HEK293 (cell line): ENCODE results near the gene SLC1A6.
A peak's percentile ranks its signal among the peaks of the same experiment; 100 is the strongest.
"Not testable (repeated sequence)": the region's sequence is repeated elsewhere in the genome, so short reads cannot be mapped to it uniquely, and the experiment has no call there.

Experiments used
- CTCF ChIA-PET: fragments of 350-600 bp; formaldehyde crosslinking; extraction: SDS; loops from one replicate; lab custom pipeline; 2021; ENCODE audit warnings: antibody characterized with exemption; lab: Yijun Ruan, JAX
- POLR2A ChIA-PET: fragments of 300-600 bp; formaldehyde crosslinking; extraction: SDS; loops from one replicate; lab custom pipeline; 2020; ENCODE audit warnings: antibody characterized with exemption, inconsistent platforms; lab: Yijun Ruan, JAX
- H3K27ac ChIP-seq: fragments of 200-500 bp; sonication (Bioruptor generic); 2 replicates; pipeline ENCODE4 v1.5.1; 2014; ENCODE audit warnings: low read depth, low read length, control low read depth, inconsistent platforms; ENCODE audit errors: extremely low read depth
- H3K36me3 ChIP-seq, 2 experiments: fragments of 200-500 bp in 1 of 2; sonication (Bioruptor generic) in 1 of 2; 1 replicate in 1 of 2; 2 replicates in 1 of 2; pipeline ENCODE4 v1.5.1; 2014 to 2017; ENCODE audit warnings: inconsistent platforms in 2 of 2, low read length in 2 of 2; ENCODE audit not compliant: control insufficient read depth in 2 of 2, insufficient read depth in 1 of 2
- H3K4me1 ChIP-seq: fragments of 200-500 bp; sonication (Bioruptor generic); 2 replicates; pipeline ENCODE4 v1.5.1; 2014; ENCODE audit warnings: mild to moderate bottlenecking, low read length, inconsistent platforms; ENCODE audit not compliant: control insufficient read depth, insufficient read depth
- H3K4me3 ChIP-seq: 2 replicates; pipeline ENCODE4 v1.5.1; 2011; ENCODE audit warnings: low read depth, mild to moderate bottlenecking, control low read depth, low read length, moderate library complexity
- H3K9me3 ChIP-seq: fragments of 200-500 bp; sonication (Bioruptor generic); 2 replicates; pipeline ENCODE4 v1.5.1; 2014; ENCODE audit warnings: low read depth, low read length, inconsistent platforms; ENCODE audit not compliant: control insufficient read depth, insufficient read depth
- KLF10 ChIP-seq: fragments of 450-650 bp; IDR thresholded peaks from 2 replicates; pipeline ENCODE4 v1.5.1; 2018; ENCODE audit warnings: missing biosample characterization, mild to moderate bottlenecking, missing genetic modification characterization
- KLF7 ChIP-seq: fragments of 450-650 bp; formaldehyde crosslinking; IDR thresholded peaks from 2 replicates; pipeline ENCODE4 v1.5.1; 2016; ENCODE audit warnings: missing biosample characterization, missing genetic modification characterization, borderline replicate concordance
- REST ChIP-seq: fragments of 450-650 bp; formaldehyde crosslinking; IDR thresholded peaks from 2 replicates; pipeline ENCODE4 v1.5.1; 2016; ENCODE audit warnings: missing biosample characterization, missing genetic modification characterization
- SALL2 ChIP-seq: fragments of 450-650 bp; formaldehyde crosslinking; IDR thresholded peaks from 2 replicates; pipeline ENCODE4 v1.5.0; 2017; ENCODE audit warnings: missing biosample characterization, mild to moderate bottlenecking, missing genetic modification characterization, borderline replicate concordance
- SP2 ChIP-seq: fragments of 450-650 bp; formaldehyde crosslinking; IDR thresholded peaks from 2 replicates; pipeline ENCODE4 v1.5.1; 2016; ENCODE audit warnings: missing biosample characterization, missing genetic modification characterization
- YY1 ChIP-seq: fragments of 450-650 bp; formaldehyde crosslinking; IDR thresholded peaks from 2 replicates; pipeline ENCODE4 v1.5.1; 2018; ENCODE audit warnings: missing biosample characterization, missing genetic modification characterization
- ZBTB11 ChIP-seq: fragments of 450-650 bp; formaldehyde crosslinking; conservative IDR thresholded peaks from 2 replicates; pipeline ENCODE4 v1.5.1; 2016; ENCODE audit warnings: low read depth, missing biosample characterization, missing genetic modification characterization
- ZEB2 ChIP-seq: fragments of 450-650 bp; formaldehyde crosslinking; IDR thresholded peaks from 2 replicates; pipeline ENCODE4 v1.5.1; 2016; ENCODE audit warnings: missing biosample characterization, missing genetic modification characterization
- ZNF223 ChIP-seq: fragments of 450-650 bp; formaldehyde crosslinking; IDR thresholded peaks from 2 replicates; pipeline ENCODE4 v1.5.1; 2016; ENCODE audit warnings: missing biosample characterization, missing genetic modification characterization
- ZNF350 ChIP-seq: fragments of 450-650 bp; formaldehyde crosslinking; IDR thresholded peaks from 2 replicates; pipeline ENCODE4 v1.5.0; 2017; ENCODE audit warnings: missing biosample characterization, mild to moderate bottlenecking, missing genetic modification characterization
- ZNF37A ChIP-seq: fragments of 450-650 bp; IDR thresholded peaks from 2 replicates; pipeline ENCODE4 v1.5.1; 2018; ENCODE audit warnings: missing biosample characterization, missing genetic modification characterization
- ZNF404 ChIP-seq: fragments of 450-650 bp; formaldehyde crosslinking; IDR thresholded peaks from 2 replicates; pipeline ENCODE4 v1.5.1; 2017; ENCODE audit warnings: missing biosample characterization, missing genetic modification characterization
- ZNF558 ChIP-seq: fragments of 450-650 bp; formaldehyde crosslinking; IDR thresholded peaks from 2 replicates; pipeline ENCODE4 v1.5.1; 2016; ENCODE audit warnings: missing biosample characterization, missing genetic modification characterization
- ZNF707 ChIP-seq: fragments of 450-650 bp; formaldehyde crosslinking; IDR thresholded peaks from 2 replicates; pipeline ENCODE4 v1.5.1; 2016; ENCODE audit warnings: missing biosample characterization, missing genetic modification characterization
- ZNF792 ChIP-seq: fragments of 450-650 bp; formaldehyde crosslinking; IDR thresholded peaks from 2 replicates; pipeline ENCODE4 v1.5.1; 2016; ENCODE audit warnings: missing biosample characterization, missing genetic modification characterization
- ZNF843 ChIP-seq: fragments of 450-650 bp; formaldehyde crosslinking; IDR thresholded peaks from 2 replicates; pipeline ENCODE4 v1.5.1; 2016; ENCODE audit warnings: missing biosample characterization, missing genetic modification characterization
- ZSCAN18 ChIP-seq: fragments of 450-650 bp; formaldehyde crosslinking; IDR thresholded peaks from 2 replicates; pipeline ENCODE4 v1.5.1; 2016; ENCODE audit warnings: missing biosample characterization, missing genetic modification characterization
- ZSCAN23 ChIP-seq: fragments of 450-650 bp; formaldehyde crosslinking; IDR thresholded peaks from 2 replicates; pipeline ENCODE4 v1.5.1; 2016; ENCODE audit warnings: missing biosample characterization, missing genetic modification characterization

Gene SLC1A6

GRCh38 chr19:15021286-15022007 lies 41.8 kb upstream of the SLC1A6 start:
- Histone ChIP-seq H3K4me1 (no peaks in the 10 kb centered on the region), H3K9me3 (no peaks in the 10 kb centered on the region), H3K27ac (no peak overlapping the region), H3K36me3 (no peaks in the 10 kb centered on the region), H3K4me3 (no peak overlapping the region)
- TF ChIP-seq KLF7 (tag by site-specific recombination) (no peak), ZNF843 (no peak), SP2 (tag by site-specific recombination) (no peak), ZBTB11 (tag by site-specific recombination) (no peak), ZSCAN23 (tag by site-specific recombination) (no peak), ZNF404 (no peak), ZNF223 (tag by site-specific recombination) (no peak), ZNF792 (tag by site-specific recombination) (no peak), YY1 (tag by site-specific recombination) (no peak), ZNF707 (tag by site-specific recombination) (no peak), ZNF350 (no peak), ZNF558 (tag by site-specific recombination) (no peak), ZSCAN18 (tag by site-specific recombination) (no peak), ZNF37A (no peak), SALL2 (tag by site-specific recombination) (no peak), KLF10 (tag by site-specific recombination) (no peak)
- CTCF ChIA-PET, result no interaction called here
- POLR2A ChIA-PET, result no interaction called here

GRCh38 chr19:15018836-15019235 lies 39.2 kb upstream of the SLC1A6 start:
- H3K9me3 ChIP-seq, H3K36me3 ChIP-seq, H3K27ac ChIP-seq, POLR2A ChIA-PET, CTCF ChIA-PET, H3K4me3 ChIP-seq, H3K4me1 ChIP-seq: not testable (repeated sequence)

- Histone ChIP-seq H3K9me3 (no peaks in the 10 kb centered on the region), H3K4me3 (no peak overlapping the region), H3K27ac (no peak overlapping the region), H3K4me1 (no peaks in the 10 kb centered on the region)
- ChIA-PET POLR2A (no interaction called here), CTCF (no interaction called here)
- no peak for TF ChIP-seq ZEB2 (tag by site-specific recombination)
- TF ChIP-seq REST, result peak; percentile 96
- TF ChIP-seq, all 188 proteins: peak for 1
- H3K36me3 ChIP-seq, result no peaks in the 10 kb centered on the region
These were observed 36.4 kb upstream of the SLC1A6 start for GRCh38 chr19:15015946-15016542.
